Heart left ventricle (tissue), 13 donors: ENCODE data around the gene PLSCR2.

ENCODE experiments used
- CTCF ChIP-seq, 12 donors: fragments of 200-600 bp; sonication (generic) in 4 of 12; IDR thresholded peaks; one replicate each; pipeline versions ENCODE4 v1.5.0 to v1.8.0; 2018 to 2022; ENCODE audit warnings: antibody characterized with exemption in 12 of 12, mild to moderate bottlenecking in 5 of 12
- POLR2A ChIP-seq, 2 donors: fragments of 450-650 bp; IDR thresholded peaks; one replicate each; pipeline ENCODE4 v1.6.1; 2017; ENCODE audit warnings: antibody characterized with exemption in 2 of 2, mild to moderate bottlenecking in 2 of 2, moderate library complexity in 2 of 2
- donor health status: ischemic (EF 13 %, LVEDD 7.1; RV severe dilation, severe dysfunction).
- donor health status: DM: no; HTN: yes; CAD: no.
- donor health status: DM: no; HTN: no; CAD: no.
- donor health status: ischemic (EF 25% LVEDD 6.9; RV normal size, moderate dysfunction).
- donor health status: ischemic (EF 25% LVEDD 5.7; RV mildly dilated, moderate dysfunction).
- donor health status: ischemic (EF 35%, LVEDD 5.7; RV mildly dilated, moderate dysfunction).
- donor health status: nonischemic (EF 11% LVEDD 7.7; RV severe dilation, severe dysfunction).
- donor health status: DM: yes; HTN: yes; CAD: no.
- donor health status: PGD.
- donor health status: ischemic (EF 29% LVEDD 5.4; RV normal size, mild dysfunction).
- donor health status: nonischemic (EF 23%, LVEDD 6.1; RV moderate dilation, normal function).

DNA sequence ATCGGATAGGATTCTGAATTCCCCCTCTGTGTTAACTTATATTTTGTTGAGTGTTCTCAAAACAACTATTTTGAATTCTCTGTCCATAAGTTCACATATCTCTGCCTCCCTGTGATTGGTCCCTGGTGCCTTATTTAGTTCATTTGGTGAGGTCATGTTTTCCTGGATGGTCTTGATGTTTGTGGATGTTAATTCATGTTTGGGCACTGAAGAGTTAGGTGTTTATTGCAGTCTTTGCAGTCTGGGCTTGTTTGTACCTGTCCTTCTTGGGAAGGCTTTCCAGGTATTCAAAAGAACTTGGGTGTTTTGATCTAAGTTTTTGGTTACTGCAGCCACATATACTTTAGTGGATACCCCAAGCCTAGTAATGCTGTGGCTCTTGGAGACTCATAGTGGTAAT, 23.3 kb downstream of the PLSCR2 start:
- TF ChIP-seq CTCF (IDR thresholded peaks at IDR 0.05) (no peak), POLR2A (IDR thresholded peaks at IDR 0.05) (no peak)
